K562 (cell line): ENCODE results near the gene FITM2. TPM values are rescaled to one million over a fixed set of nuclear protein-coding genes. Genes with fewer than 3 reads are reported as not detected.

Experiments used
- CCAR2 ChIP-seq: fragments of 200-400 bp; formaldehyde crosslinking; IDR thresholded peaks from 2 replicates; pipeline ENCODE4 v1.6.1; 2017; ENCODE audit warnings: mild to moderate bottlenecking, low read depth, low read length
- HCFC1 ChIP-seq: IDR thresholded peaks from 2 replicates; pipeline ENCODE4 v1.6.1; 2012; ENCODE audit warnings: low read depth, low read length, improper control_type of control experiment
- MAFF ChIP-seq: IDR thresholded peaks from 2 replicates; pipeline ENCODE4 v1.6.1; 2012; ENCODE audit warnings: low read length, improper control_type of control experiment
- NR2C1 ChIP-seq, 2 experiments: fragments of 450-650 bp; IDR thresholded peaks; 2 replicates each; pipeline ENCODE4 v1.6.1; 2017; ENCODE audit warnings: mild to moderate bottlenecking in 2 of 2, antibody characterized with exemption in 1 of 2, inconsistent platforms in 1 of 2, missing compliant biosample characterization in 1 of 2, missing genetic modification characterization in 1 of 2
- NR2C2 ChIP-seq, 2 experiments: fragments of 200-800 bp in 1 of 2; sonication (Bioruptor generic) in 1 of 2; sonication (generic) in 1 of 2; formaldehyde crosslinking in 1 of 2; IDR thresholded peaks; 2 replicates each; pipeline versions ENCODE4 v1.6.1 to v1.8.0; 2016 to 2022; ENCODE audit warnings: mild to moderate bottlenecking in 1 of 2, missing compliant biosample characterization in 1 of 2, missing genetic modification characterization in 1 of 2, missing genetic modification reagents in 1 of 2
- SNRNP70 ChIP-seq: fragments of 200-400 bp; formaldehyde crosslinking; optimal IDR thresholded peaks from 2 replicates; pipeline ENCODE3; 2017; ENCODE audit warnings: low read depth, low read length
- ZFX ChIP-seq: sonication (generic); formaldehyde crosslinking; IDR thresholded peaks from 2 replicates; pipeline ENCODE4 v1.8.0; 2022; ENCODE audit warnings: mild to moderate bottlenecking, missing genetic modification reagents, moderate library complexity
- ZNF143 ChIP-seq: sonication (generic); formaldehyde crosslinking; IDR thresholded peaks from 2 replicates; pipeline ENCODE4 v1.9.0; 2022; ENCODE audit warnings: mild to moderate bottlenecking, missing genetic modification reagents
- ZNF785 ChIP-seq: fragments of 250-450 bp; sonication (Bioruptor Pico); IDR thresholded peaks from 2 replicates; pipeline ENCODE4 v1.4.0; 2020; ENCODE audit warnings: mild to moderate bottlenecking
- polyA plus RNA-seq, 8 experiments: library from polyadenylated mRNA; depleted of rRNA in 4 of 8; stranded (reverse) in 5 of 8; unstranded in 3 of 8; fragments of >200 nt; fragmentation: Nextera tagmentation in 2 of 8; fragmentation: Illumina TruSeq in 1 of 8; extraction: Ambion mirVana in 2 of 8; extraction: Trizol in 1 of 8; gene quantifications; 2 replicates each; pipeline versions ENCODE4 v1.2.1 to v1.2.3, GENCODE V29; 2011 to 2014; ENCODE audit warnings: inconsistent platforms in 1 of 8, missing spikeins in 1 of 8
- total RNA-seq, 7 experiments: library from RNA; depleted of rRNA in 6 of 7; stranded (reverse); fragments of >200 nt in 6 of 7; fragmentation: Illumina TruSeq in 2 of 7; extraction: Trizol in 2 of 7; gene quantifications; 2 replicates each; pipeline versions ENCODE4 v1.2.1 to v1.2.3, GENCODE V29; 2011 to 2021; ENCODE audit warnings: low replicate concordance in 1 of 7
- TF ChIP-seq, protein P1 (sequence below): fragments of 250-450 bp; sonication (Bioruptor Pico); IDR thresholded peaks from 2 replicates; pipeline ENCODE4 v1.5.1; 2021; ENCODE audit warnings: mild to moderate bottlenecking
- TF ChIP-seq, protein P2 (sequence below): fragments of 200-800 bp; sonication (Bioruptor generic); IDR thresholded peaks from 2 replicates; pipeline ENCODE4 v1.6.1; 2017; ENCODE audit warnings: missing genetic modification characterization, missing compliant biosample characterization
- TF ChIP-seq, protein P3 (sequence below): fragments of 450-650 bp; IDR thresholded peaks from 2 replicates; pipeline ENCODE4 v1.6.1; 2016

Gene FITM2
- total and polyA plus RNA-seq, 9 of the 15 experiments (the other 6 are each of a cell fraction or from before 2014, with no cell fraction given), result 0.64 to 2.8 (median 1.8) TPM

DNA sequence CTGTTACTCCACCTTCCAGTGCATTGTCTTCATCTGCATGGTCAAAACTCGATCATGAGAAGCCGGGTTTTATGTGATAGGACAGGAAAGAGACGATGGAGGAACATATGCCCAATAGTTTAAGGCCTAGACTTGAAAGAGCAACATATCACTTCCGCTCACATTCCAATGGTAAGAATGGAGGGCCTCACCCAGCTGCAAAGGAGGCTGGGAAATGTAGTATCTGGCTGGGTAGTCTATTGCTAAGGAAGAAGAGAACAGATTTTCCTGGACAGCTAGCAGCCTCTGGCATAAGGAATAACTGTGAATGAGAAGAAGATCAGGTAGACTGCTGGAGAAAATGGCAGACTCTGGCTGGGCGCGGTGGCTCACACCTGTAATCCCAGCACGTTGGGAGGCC, 19.2 kb downstream of the FITM2 start (continued):
- TF ChIP-seq SNRNP70 (no peak), ZNF143 (peak; percentile 64; the same call in 1 of the 2 replicates), ZFX (CRISPR knock-in tag) (no peak), NR2C2 (CRISPR knock-in tag; IDR thresholded peaks at IDR 0.05) (no peak), NR2C2 (tag; IDR thresholded peaks at IDR 0.05) (peak; percentile 48), ZNF785 (CRISPR knock-in tag) (no peak), NR2C1 (IDR thresholded peaks at IDR 0.05) (no peak), NR2C1 (tag; IDR thresholded peaks at IDR 0.05) (peak; percentile 64), HCFC1 (peak; percentile 71), CCAR2 (no peak), MAFF (no peak)
- TF ChIP-seq, protein P1, sequence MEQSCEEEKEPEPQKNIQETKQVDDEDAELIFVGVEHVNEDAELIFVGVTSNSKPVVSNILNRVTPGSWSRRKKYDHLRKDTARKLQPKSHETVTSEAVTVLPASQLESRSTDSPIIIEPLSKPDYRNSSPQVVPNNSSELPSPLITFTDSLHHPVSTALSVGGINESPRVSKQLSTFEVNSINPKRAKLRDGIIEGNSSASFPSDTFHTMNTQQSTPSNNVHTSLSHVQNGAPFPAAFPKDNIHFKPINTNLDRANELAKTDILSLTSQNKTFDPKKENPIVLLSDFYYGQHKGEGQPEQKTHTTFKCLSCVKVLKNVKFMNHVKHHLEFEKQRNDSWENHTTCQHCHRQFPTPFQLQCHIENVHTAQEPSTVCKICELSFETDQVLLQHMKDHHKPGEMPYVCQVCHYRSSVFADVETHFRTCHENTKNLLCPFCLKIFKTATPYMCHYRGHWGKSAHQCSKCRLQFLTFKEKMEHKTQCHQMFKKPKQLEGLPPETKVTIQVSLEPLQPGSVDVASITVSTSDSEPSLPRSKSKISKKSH (CRISPR knock-in tag), result no peak
- TF ChIP-seq, protein P2, sequence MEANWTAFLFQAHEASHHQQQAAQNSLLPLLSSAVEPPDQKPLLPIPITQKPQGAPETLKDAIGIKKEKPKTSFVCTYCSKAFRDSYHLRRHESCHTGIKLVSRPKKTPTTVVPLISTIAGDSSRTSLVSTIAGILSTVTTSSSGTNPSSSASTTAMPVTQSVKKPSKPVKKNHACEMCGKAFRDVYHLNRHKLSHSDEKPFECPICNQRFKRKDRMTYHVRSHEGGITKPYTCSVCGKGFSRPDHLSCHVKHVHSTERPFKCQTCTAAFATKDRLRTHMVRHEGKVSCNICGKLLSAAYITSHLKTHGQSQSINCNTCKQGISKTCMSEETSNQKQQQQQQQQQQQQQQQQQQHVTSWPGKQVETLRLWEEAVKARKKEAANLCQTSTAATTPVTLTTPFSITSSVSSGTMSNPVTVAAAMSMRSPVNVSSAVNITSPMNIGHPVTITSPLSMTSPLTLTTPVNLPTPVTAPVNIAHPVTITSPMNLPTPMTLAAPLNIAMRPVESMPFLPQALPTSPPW (CRISPR knock-in tag), result no peak
- TF ChIP-seq, protein P3, sequence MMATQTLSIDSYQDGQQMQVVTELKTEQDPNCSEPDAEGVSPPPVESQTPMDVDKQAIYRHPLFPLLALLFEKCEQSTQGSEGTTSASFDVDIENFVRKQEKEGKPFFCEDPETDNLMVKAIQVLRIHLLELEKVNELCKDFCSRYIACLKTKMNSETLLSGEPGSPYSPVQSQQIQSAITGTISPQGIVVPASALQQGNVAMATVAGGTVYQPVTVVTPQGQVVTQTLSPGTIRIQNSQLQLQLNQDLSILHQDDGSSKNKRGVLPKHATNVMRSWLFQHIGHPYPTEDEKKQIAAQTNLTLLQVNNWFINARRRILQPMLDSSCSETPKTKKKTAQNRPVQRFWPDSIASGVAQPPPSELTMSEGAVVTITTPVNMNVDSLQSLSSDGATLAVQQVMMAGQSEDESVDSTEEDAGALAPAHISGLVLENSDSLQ, result no peak
